HG03159 (cell line): ENCODE data around the gene CLTA.
A peak's percentile ranks its signal among the peaks of the same experiment; 100 is the strongest.

Source experiments
- ATAC-seq: cut with Tn5 transposase; IDR thresholded peaks from one replicate; pipeline ENCODE4 v1.9.1; 2021; ENCODE audit warnings: mild to moderate bottlenecking, moderate library complexity; ENCODE audit not compliant: unreplicated experiment

The CLTA gene, protein sequence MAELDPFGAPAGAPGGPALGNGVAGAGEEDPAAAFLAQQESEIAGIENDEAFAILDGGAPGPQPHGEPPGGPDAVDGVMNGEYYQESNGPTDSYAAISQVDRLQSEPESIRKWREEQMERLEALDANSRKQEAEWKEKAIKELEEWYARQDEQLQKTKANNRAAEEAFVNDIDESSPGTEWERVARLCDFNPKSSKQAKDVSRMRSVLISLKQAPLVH

DNA sequence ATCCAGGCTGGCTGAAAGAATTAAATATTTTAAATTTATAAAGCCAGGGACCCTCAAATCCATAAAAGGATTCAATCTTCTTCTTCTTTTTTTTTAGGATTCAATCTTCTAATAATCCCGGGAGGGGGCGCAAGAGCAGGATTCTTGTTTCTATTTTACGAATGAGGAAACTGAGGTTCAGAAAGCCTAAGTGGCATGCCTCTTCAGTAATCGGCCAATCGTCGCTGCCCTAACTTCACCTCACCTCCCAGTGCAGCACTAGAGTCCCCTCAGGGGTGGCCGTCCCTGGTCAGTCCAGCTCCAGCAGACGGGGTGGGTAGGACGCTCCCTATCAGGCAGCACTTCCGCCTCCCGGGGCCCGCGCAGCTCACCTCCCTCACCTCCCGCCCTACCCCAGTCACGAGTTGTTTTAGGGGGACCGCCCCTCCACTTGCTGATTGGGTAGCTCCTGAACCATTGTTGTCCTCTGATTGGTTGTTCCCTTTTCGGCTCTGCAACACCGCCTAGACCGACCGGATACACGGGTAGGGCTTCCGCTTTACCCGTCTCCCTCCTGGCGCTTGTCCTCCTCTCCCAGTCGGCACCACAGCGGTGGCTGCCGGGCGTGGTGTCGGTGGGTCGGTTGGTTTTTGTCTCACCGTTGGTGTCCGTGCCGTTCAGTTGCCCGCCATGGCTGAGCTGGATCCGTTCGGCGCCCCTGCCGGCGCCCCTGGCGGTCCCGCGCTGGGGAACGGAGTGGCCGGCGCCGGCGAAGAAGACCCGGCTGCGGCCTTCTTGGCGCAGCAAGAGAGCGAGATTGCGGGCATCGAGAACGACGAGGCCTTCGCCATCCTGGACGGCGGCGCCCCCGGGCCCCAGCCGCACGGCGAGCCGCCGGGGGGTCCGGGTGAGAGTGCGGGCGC, at the start of gene CLTA:
CLTA (plus strand) TSS at position 534 of the 902 bp plus-strand sequence; CDS start at position 670, 136 bp downstream.
- ATAC-seq, result peak; percentile 98

DNA sequence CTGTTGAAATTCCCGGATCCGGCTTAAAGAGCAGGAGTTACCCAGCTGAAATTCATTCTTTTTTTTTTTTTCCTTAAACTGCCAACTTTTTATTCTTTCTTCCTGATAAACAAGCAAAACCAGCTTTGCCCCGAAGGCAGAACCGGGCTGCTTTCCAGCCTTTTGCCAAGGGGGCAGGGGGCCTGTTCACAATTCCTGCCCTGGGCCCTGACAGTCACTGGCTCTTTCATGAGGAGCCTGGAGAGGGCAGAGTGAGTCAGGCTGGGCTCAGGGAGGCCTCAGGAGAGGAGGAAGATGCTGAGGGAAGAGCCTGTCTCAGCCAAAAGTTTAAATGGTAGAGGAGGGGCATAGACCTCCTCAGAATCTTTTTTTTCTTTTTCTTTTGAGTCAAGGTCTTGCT, 49.4 kb upstream of the CLTA start:
- ATAC-seq, result no peak

DNA sequence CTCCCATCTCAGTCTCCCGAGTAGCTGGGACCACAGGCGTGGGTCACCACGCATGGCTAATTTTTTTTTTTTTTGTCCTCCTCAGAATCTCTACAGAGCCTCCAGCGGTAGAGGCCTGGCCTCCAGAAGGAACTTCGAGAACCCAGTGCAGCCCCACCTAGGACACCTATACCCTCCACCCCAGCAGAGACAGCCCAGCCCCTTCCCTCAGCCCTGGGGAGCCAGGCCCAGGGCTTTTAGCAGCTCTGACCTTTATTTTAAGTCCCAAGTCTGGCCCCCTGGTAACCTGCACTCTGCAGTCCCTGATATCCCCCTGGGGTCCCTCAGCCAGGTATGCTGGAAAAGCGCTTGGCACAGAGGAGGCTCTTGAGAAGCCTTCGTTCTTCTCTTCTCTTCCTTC, 49.0 kb upstream of the CLTA start:
- ATAC-seq, result no peak

DNA sequence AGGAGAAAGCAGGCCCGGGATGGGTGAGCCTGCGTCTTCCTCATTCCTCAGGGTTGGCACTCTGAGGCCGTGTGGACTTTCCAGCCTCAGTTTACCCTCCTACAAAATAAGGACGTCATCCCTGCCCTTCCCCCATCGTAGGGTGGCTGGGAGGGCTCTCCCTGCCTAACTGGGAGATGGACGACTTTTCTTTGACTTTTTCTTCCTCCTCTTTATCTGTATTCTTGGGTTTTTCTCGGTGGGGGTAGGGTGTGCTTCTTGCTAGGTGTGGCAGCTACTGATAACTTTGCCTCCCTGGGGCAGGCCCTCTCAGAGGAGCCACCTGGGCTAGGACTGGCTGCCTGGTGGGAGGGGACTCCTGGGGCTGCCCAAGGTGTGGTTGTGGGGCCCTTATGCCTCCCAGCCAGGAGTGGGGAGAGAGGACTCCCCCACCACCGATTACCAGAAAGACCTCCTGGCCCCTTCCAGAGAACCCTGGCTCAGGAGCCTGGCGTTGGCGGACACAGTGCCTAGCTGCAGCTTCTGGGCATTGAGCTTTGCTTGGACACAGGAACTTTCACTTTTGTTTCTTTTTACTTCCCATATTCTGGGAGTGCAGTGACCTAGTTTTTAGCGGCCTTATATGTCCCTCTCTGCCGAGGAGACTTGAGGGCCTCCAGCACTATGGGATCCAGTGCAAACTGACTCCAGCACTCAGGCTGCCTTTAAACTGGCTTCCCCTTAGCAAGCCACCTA, 48.0 kb upstream of the CLTA start:
- no peak for ATAC-seq

DNA sequence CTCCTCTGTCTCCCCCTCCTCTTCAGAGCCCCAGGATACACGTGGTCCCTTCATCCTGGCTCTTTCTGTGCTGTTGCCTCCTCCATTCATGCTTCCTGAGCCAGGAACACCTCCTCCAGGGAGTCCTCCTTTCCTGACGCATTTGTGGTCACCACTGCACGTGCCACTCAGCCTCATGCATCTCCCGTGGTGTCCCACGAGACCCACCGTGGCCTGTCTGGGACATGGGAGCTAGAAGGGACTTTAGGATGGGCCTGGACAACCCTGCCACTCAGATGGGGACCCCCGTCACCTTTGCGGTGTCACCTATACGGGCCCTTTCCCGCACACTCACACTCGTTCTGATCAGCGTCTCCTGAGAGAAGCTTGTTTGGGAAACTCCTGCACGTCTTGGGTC, 47.5 kb upstream of the CLTA start:
- no peak for ATAC-seq

DNA sequence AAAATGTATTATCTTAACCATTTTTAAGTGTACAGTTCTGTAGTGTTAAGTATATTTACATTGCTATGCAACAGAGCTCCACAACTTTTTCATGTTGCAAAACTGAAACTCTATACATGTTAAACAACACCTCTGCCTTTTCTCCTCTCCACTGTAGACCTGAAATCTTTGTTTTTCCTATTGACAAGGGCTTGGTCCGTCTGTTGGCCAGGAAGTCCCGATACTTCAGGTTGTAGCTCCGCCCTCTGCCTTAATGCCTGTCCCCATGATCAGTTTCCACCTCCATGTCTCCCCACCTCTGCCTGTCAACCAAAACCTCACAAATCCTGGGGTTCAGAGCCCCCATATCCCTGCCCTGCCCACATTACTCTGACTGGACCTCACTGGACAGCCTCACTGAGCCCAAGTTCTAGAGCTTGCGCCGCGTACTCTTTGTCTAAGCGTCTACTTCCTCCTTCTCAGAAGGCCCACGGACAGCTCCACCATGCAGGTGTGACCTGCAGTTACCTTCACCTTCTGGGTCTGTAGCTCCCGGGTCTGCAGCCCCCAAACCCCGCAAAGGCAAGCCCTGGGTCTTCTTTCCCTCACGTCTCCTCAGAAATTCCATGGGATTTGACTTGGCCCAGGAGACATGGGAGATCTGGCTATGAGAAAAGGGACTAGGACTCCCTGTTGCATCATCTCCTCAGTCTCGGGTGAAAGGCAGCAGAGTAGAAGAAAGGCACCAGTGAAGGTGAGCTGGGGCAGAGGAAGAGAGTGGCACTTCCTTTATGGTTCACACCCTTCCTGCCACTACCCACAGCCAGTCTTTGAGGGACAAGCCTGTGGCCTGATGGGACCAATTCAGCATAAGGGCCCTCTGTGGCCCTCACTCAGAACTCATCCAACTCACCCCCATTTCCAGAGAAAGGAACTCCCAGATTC, 46.1 kb upstream of the CLTA start:
- no peak for ATAC-seq

DNA sequence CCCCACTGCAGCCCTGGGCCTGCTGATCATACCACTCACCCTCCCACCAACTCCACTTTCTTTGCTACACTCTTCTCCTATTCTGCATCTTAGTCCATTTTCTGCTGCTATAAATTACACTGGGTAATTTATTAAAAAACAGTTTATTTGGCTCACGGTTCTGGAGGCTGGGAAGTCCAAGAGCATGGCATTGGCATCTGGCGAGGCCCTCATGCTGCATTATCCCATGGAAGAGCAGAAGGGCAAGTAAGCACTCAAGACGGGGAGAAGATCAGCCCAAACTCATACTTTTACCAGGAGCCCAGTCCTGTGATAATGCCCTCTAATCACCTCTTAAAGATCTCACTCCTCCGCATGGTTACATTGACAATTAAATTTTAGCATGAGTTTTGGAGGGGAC, 44.8 kb upstream of the CLTA start:
- no peak for ATAC-seq

DNA sequence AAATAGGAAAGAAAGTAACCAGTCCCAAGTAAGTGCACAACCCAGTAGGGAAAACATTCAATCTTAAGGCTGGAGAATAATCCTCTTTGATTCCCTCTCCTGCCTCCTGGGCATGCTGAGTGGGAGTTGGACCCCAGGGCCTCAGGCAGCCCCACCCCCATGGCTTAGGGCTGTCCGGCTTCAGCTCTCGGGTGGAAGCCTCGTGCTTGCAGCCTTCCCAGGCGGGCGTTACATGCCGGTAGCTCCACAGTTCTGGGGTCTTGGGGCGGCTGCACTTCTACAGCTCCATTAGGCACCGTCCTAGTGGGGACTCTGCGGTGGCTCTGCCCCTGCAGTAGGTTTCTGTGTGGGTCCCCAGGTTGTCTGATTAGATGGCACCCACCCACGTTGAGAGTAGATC, 44.1 kb upstream of the CLTA start:
- ATAC-seq, result no peak

DNA sequence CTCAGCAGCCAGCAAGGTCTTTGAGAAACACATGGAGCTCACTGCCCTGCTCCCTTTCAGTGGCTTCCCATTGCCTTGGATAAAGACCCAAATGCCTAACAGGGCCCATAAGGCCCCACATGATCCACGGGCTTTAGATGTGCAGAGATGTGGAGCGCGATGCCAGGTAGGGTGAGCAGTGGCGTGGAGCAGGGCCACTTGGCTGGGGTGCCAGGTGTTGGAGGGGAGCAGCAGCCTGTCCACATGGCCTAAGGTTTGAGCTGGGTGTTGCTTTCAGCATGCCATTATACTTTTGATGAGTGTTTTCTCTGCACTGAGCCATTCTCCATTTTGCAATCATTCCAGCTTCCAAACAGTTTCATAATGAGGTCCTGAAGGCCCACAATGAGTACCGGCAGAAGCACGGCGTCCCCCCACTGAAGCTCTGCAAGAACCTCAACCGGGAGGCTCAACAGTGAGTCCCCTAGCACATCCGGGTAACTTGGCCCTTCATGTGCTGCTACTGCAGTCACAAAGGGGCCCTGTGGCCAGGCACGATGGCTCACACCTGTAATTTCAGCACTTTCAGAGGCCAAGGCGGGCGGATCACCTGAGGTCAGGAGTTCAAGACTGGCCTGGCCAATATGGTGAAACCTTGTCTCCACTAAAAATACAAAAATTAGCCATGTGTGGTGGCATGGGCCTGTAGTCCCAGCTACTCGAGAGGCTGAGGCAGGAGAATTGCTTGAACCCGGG, 43.1 kb upstream of the CLTA start:
- no peak for ATAC-seq

DNA sequence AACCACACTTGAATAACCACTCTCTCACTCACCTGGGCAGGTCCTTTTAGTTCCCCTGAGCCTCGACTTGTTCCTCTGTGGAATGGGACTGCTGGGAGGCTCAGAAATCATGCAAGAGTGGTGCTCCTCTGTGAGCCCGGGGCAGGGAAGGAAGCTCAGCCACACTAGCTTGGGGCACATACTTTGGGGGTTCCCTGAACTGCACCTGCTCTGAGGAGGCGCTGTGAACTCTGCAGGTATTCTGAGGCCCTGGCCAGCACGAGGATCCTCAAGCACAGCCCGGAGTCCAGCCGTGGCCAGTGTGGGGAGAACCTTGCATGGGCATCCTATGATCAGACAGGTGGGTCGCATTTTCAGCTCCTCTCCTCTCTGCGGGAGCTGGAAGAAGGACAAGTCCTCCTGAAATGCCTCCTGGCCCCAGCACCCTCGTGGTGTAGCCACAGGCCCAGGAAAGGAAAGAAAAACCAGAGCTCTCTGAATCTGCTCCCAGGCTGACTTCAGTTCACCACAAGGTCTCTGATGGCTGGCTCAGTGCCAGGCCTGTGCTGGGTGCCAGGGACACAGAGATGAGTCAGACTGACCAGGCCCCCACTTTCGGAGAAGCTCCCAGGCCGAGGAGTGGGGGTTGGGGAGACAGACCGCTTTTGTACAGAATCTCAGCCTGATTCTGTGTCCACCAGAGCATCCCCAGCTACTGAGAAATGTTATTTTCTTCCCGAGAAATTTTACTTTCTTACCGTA, 42.2 kb upstream of the CLTA start:
- ATAC-seq, result no peak

DNA sequence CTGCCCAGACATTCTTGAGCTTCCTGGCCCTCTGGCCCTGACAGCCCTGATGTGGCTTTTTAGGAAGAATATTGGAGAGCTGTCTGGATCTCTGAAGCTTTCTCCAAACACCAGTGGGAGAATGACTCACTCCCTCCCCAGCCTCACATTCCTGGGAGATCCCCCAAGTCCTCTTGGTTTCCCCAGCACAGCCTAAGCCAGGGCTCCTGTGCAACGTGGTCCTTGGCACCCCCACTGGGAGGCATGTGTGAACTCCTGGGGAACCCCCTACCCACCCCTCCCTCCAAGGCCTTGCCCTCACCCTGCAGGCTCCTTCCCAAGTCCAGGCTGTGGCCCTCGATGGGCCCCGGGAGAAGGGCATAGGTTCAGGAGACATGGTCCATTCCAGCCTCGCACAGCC, 41.5 kb upstream of the CLTA start:
- ATAC-seq, result no peak

DNA sequence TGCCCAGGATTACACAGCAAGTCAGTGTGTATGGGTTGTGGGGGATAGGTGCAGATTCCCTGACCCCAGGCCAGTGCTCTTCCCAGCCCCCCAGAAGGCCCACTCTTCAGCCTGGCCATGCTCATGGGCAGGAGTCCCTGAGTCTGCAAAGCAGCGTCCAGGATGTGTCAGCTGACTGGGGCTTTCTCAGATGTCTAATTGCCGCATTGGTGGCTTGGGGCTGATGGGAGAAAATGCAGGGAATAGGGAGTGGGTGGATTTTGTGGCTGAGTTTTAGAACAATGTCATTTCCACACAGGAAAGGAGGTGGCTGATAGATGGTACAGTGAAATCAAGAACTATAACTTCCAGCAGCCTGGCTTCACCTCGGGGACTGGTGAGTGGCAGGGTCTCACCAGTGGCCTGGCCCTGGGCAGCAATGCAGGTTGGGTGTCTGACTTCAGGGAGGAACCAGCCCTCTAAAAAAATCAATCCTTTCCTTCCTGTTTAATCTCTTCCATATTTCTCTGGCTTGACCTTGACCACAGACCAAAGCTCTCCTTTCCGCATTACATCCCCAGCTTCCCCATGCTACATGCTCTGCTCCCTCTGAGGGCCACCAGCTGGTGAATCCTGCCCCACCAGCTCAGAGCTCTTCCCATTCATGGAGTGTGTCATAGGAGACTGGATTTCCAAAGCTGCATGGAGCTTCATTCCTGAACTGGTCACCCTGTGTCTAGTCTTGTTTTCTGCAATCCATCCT, 40.0 kb upstream of the CLTA start:
- ATAC-seq, result no peak

DNA sequence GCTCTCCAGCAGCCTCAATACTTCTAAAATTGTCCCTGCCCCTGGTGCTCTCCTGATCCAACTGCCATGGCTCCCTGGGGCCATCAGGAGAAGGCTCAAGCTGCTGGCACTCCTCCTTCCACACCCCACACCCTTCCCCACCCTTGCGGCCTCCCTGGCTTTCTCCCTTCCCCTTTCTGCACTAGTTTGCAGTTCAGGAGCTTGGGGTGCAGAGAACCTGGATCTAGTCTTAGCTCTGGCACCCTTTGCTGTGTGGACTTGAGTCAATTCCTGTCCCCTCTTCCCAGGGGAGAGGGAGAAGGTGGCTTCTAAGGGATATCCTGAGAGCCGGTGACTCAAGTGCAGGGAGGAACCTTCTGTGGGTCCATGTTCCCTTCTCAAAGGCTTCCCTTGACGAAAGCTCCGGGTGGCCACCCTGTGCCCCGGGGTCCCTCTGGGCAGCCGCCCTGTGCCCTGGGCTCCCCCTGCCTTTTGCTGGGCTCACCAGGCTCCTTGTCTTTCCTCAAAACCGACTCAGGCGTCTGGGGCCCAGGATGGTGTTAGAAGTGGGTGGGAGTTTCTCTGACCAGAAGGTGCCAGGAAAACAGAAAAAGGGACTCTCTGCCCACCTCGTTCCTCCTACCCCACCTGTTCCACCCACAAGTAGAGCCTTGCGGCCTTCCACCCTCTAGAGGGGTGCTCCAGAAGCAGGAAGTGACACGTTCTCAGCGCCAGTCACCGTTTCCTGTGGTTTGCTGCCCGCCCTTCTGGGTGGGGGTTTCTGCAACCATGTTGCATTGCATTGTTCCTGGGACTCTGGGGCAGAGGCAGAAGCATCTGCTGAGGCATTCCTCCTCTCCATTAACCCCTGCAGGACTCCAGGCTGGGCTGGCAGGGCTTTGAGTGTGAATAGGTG, 39.2 kb upstream of the CLTA start:
- ATAC-seq, result peak; percentile 74

DNA sequence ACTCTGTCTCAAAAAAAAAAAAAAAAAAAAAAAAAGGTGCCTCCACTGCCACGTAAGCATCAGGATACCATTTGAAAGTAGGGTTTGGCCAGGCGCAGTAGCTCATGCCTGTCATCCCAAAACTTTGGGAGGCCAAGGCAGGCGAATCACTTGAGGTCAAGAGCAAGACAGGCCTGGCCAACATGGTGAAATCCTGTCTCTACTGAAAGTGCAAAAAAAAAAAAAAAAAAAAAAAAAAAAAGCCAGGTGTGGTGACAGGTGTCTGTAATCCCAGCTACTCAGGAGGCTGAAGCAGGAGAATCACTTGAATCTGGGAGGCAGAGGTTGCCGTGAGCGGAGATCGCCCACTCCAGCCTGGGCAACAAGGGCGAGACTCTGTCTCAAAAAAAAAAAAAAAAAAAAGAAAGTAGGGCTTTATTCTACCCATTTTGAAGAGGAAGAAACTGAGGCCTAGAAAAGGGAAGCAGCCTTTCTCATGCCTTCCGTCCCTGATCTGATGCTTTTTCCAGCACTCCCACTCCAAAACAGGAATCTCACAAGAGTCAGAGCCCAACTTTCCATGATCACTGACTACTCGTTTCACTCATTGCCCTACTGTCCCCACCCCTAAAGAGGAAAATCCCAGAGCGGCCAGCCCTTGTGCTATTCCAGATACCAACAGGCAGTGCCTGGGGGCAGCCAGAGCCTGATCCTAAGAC, 37.8 kb upstream of the CLTA start:
- no peak for ATAC-seq

DNA sequence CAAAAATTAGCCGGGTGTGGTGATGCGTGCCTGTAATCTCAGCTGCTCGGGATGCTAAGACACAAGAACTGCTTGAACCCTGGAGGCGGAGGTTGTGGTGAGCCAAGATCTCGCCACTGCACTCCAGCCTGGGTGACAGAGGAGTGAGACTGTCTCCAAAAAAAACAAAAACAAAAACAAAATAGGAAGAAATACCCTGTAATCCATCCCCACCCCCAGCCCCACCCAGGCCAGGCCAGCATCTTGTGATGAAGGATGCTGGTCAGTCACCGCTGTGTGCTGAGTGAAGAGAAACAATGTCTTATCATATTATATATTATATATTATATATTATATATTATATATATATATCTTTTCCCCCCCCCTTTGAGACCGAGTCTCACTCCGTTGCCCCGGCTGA, 37.0 kb upstream of the CLTA start:
- ATAC-seq, result no peak

DNA sequence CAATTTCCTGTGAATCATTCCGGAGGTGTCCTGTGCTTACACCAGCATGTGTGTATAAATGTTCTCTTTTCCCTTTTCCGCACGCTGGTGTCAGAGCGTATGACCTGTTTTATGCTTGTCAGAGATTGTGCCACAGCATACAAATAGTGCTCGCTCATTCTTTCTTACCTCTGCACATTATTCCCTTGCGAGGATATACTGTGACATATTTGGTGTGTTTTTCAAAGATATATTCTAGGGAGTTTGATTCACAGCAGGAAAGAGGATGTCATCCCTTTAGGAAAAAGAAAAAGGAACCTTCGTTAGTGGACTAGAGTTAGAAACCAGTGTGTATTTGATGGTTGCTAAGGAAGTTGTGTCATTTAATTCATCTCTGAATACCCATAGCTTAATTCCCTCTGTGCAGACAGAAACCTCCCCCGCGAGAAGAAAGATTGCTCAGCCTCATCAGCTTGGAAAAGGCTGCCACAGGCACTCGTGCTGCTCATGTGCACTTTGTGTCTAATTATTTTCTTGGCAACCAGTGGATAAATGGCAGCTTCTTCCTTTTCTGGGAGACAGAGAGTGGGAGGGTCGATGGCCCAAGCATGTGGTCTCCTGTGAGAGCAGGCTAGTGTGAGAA, 36.3 kb upstream of the CLTA start:
- no peak for ATAC-seq

DNA sequence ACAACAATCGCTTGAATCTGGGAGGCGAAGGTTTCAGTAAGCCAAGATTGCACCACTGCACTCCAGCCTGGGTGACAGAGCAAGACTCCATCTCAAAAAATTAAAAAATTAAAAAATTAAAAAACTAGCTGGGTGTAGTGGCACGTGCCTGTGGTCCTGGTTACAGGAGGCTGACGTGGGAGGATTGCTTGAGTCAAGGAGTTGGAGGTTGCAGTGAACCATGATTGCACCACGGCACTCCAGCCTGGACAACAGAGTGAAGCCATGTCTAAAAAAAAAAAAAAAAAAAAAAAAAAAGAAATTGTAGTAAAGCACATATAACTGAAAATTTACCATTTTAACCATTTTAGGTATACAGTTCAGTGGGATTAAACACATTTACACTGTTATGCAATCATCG, 34.6 kb upstream of the CLTA start:
- ATAC-seq, result no peak
